A549 treated with ZK216348 at 1 μM for 4 hours (cell line): ENCODE measurements around the gene LRIT1. TPM values are rescaled to one million over a fixed set of nuclear protein-coding genes. Genes with fewer than 3 reads are reported as not detected.

Source experiments
- total RNA-seq: library from RNA; stranded (reverse); fragments of 200-300 nt; extraction: Qiagen RNA extraction; gene quantifications from 5 replicates; pipeline ENCODE4 v1.2.3, GENCODE V29; 2022; ENCODE audit warnings: low read depth

Gene LRIT1, protein sequence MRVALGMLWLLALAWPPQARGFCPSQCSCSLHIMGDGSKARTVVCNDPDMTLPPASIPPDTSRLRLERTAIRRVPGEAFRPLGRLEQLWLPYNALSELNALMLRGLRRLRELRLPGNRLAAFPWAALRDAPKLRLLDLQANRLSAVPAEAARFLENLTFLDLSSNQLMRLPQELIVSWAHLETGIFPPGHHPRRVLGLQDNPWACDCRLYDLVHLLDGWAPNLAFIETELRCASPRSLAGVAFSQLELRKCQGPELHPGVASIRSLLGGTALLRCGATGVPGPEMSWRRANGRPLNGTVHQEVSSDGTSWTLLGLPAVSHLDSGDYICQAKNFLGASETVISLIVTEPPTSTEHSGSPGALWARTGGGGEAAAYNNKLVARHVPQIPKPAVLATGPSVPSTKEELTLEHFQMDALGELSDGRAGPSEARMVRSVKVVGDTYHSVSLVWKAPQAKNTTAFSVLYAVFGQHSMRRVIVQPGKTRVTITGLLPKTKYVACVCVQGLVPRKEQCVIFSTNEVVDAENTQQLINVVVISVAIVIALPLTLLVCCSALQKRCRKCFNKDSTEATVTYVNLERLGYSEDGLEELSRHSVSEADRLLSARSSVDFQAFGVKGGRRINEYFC
- total RNA-seq = not detected in 5 replicates

DNA sequence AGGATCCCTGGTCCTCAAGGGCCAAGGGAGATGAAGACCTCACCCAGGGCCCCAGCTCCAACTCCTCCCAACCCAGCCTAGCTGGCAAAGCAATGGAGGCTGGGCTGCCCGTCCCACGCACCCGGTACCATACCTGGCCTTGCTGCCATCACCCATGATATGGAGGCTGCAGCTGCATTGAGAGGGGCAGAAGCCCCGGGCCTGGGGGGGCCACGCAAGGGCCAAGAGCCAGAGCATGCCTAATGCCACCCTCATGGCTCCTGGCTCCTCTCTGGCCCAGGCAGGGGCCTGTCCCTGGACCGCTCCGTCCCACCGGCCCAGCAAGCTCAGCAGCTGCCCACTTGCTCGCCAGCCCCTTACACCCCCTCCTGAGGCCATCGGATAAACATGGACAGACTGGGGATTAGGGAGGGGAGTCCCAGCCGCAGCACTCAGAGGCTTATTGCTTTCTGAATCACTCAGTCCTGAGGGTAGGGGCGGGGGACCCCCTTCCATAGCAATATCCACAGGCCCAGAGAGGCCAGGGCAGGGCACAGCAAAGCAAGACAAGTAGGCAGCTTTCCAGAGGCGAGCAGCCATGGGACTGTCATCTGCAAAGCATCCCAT is at the start of gene LRIT1:
Gene LRIT1 (minus strand): TSS at position 362 of the 606 bp plus-strand sequence. CDS start 107 bp downstream, at position 255.

DNA sequence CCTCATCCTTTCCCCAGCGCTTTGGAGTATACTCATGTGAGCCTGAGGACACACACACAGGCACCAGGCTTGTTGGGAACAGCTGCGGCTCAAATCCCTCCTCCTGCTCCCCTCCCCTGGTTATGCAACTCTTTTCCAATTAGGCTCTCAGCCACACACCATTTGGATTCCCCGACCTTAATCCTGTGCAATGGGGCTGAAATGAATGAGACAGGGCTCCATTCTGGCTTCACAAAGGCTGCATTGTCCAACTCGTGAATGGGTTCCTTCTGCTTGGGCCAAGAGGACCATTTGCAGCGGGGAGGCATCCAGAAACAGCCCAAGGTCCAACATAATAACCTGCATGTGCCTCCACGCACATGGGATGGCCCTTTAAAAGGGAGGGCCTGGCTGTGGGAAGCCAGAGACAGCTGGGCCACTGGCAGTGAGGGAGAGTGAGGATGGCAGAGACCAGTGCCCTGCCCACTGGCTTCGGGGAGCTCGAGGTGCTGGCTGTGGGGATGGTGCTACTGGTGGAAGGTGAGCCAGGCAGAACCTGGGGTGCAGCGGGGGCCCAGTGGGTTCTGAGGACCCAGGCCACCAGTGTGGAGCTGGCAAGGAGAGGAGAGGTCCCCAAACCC is 3.4 kb upstream of the LRIT1 start, which contains the start of gene RGR:
Gene RGR (plus strand): TSS at position 403 of the 620 bp plus-strand sequence. CDS start 38 bp downstream, at position 441.

DNA sequence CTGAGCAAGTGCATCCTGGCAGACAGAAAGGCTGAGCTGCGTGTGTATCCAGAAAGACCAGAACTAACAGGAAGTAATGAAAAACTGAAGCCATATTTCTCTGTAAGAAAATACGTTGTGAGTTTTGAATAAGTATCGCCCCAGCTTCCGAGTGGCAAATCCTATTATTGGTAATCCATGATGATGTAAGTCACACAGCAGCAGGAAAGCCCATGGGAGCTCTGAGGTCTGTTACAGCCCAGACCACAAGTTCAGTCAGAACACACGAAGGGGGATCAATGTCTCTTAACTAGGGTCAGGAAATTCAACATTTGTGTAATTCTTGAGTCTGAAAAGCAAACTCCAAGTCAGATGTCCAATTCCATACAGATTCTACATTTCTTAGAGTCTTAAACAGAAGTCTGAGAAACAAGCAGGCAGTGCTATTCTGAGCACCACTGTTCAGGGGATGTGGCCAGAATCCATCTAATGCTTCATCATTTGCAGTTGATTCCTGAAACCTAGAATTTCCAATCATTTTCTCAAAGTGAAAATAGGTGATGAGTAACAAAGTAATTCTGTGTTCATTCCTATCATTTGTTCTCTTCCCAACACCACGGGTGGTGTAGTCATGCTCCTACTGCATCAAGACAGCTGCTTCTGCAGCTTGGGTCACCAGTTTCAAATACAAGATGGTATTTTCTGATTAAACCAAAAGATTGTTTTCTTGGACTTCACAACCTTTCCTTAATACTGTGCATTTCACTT is 15.7 kb downstream of the LRIT1 start, which contains the start of gene LRIT2:
Gene LRIT2 (minus strand): TSS at position 118 of the 747 bp plus-strand sequence. CDS start 24 bp downstream, at position 94.

DNA sequence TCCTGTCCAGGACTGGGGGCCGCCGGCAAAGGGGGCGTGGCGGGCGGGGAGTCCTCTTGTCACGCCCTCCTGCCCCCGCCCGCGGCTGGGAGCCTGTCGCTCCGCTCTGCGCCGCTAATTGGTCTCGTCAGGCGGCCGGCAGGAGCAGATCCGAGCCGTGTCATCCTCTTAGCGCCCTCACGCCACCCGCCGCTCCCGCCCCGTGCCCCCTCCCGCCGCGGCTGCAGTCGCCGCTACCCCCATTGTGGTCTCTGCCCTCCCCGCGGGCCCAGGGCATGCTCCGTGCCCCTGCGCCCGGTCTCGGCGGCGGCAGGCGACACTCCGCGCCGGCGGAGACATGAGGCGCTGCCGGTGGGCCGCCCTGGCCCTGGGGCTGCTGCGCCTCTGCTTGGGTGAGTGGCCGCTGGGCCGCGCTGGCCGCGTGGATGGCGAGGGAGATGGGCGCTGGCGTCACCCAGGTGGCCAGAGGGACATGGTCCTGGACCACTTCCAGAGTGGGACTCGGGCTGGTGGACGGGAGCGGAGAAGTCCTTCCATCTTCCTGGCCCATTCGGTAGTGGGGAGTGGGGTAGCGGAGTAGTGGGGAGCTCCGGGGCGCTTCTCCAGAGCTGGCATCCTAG is 46.8 kb downstream of the LRIT1 start, which contains the start of gene CDHR1:
Gene CDHR1 (plus strand): TSS at position 114 of the 620 bp plus-strand sequence. CDS start 224 bp downstream, at position 338.

Other genes starting within 250 kb of the LRIT1 start
- gene GHITM, start 102.0 kb downstream of the LRIT1 start, total RNA-seq = 184 to 216 TPM (median 196 TPM) in 5 replicates
- not detected in 5 replicates for gene GPR15LG, start 67.7 kb downstream of the LRIT1 start, total RNA-seq
- 0.06 to 0.14 TPM (median 0.10 TPM) in 4 of 5 replicates, not detected in the other for gene CDHR1, start 47.0 kb downstream of the LRIT1 start, total RNA-seq
- not detected in 5 replicates for gene LRIT2, start 16.0 kb downstream of the LRIT1 start, total RNA-seq
- gene RGR, start 3.5 kb upstream of the LRIT1 start, total RNA-seq = not detected in 5 replicates
- gene CCSER2, start 87.0 kb upstream of the LRIT1 start, total RNA-seq = 9.4 to 12.6 TPM (median 11.0 TPM) in 5 replicates